Loucy (cell line): Measurements from ENCODE around the gene PITPNB.

Source experiments
- H2AFZ ChIP-seq: fragments of 200-600 bp; sonication (generic); 2 replicates; pipeline ENCODE4 v1.6.0; 2016; ENCODE audit warnings: antibody characterized with exemption, mild to moderate bottlenecking, low read length, moderate library complexity
- H3F3A ChIP-seq: fragments of 200-600 bp; 2 replicates; pipeline ENCODE4 v1.6.0; 2016; ENCODE audit warnings: antibody characterized with exemption, low read depth, mild to moderate bottlenecking
- H3K27me3 ChIP-seq: fragments of 200-600 bp; sonication (generic); 2 replicates; pipeline ENCODE4 v1.6.1; 2014; ENCODE audit warnings: low read length, mild to moderate bottlenecking; ENCODE audit not compliant: insufficient read depth, poor library complexity, severe bottlenecking
- H3K36me3 ChIP-seq: fragments of 200-600 bp; sonication (generic); 2 replicates; pipeline ENCODE4 v1.6.1; 2016; ENCODE audit warnings: low read length; ENCODE audit not compliant: insufficient read depth
- H3K4me1 ChIP-seq: fragments of 200-600 bp; sonication (generic); 2 replicates; pipeline ENCODE4 v1.5.1; 2014; ENCODE audit warnings: low read length, mild to moderate bottlenecking; ENCODE audit not compliant: insufficient read depth, poor library complexity, severe bottlenecking
- H3K4me2 ChIP-seq: fragments of 200-600 bp; sonication (generic); 2 replicates; pipeline ENCODE4 v1.6.0; 2014; ENCODE audit warnings: antibody characterized with exemption, low read length, low read depth, mild to moderate bottlenecking; ENCODE audit not compliant: poor library complexity, severe bottlenecking
- H3K4me3 ChIP-seq: fragments of 200-600 bp; sonication (generic); 2 replicates; pipeline ENCODE4 v1.5.1; 2014; ENCODE audit warnings: low read length, mild to moderate bottlenecking, mixed read lengths; ENCODE audit not compliant: poor library complexity, severe bottlenecking
- H3K79me2 ChIP-seq: fragments of 200-600 bp; sonication (generic); 2 replicates; pipeline ENCODE4 v1.6.1; 2014; ENCODE audit warnings: low read length; ENCODE audit not compliant: insufficient read depth
- H3K9ac ChIP-seq: fragments of 200-600 bp; sonication (generic); 2 replicates; pipeline ENCODE4 v1.6.0; 2014; ENCODE audit warnings: mild to moderate bottlenecking, low read depth, low read length, moderate library complexity; ENCODE audit not compliant: poor library complexity, severe bottlenecking
- H3K9me2 ChIP-seq: fragments of 200-600 bp; sonication (generic); replicated peaks from 2 replicates; pipeline ENCODE4 v1.6.1; 2016; ENCODE audit warnings: low read depth, low read length, mixed read lengths
- H3K9me3 ChIP-seq: fragments of 200-600 bp; sonication (generic); 2 replicates; pipeline ENCODE4 v1.6.1; 2014; ENCODE audit warnings: mild to moderate bottlenecking, antibody characterized with exemption, low read length, low read depth; ENCODE audit not compliant: insufficient read depth
- H4K20me1 ChIP-seq: fragments of 200-600 bp; sonication (generic); 2 replicates; pipeline ENCODE4 v1.6.0; 2014; ENCODE audit warnings: antibody characterized with exemption, low read length, mild to moderate bottlenecking; ENCODE audit not compliant: insufficient read depth, poor library complexity, severe bottlenecking
- EZH2phosphoT487 ChIP-seq: fragments of 200-600 bp; IDR thresholded peaks from 2 replicates; pipeline ENCODE4 v1.6.1; 2018; ENCODE audit warnings: antibody characterized with exemption, mild to moderate bottlenecking, moderate library complexity, borderline replicate concordance
- TF ChIP-seq, protein P1 (sequence below): fragments of 200-600 bp; sonication (generic); conservative IDR thresholded peaks from 2 replicates; pipeline ENCODE4 v1.5.1; 2014; ENCODE audit warnings: mild to moderate bottlenecking, antibody characterized with exemption, low read length

Gene PITPNB

GRCh38 chr22:27833803-27834202 is 85.3 kb downstream of the PITPNB start:
- H3K4me2 ChIP-seq: no peak overlapping the region
- no peaks in the 10 kb centered on the region for H3K79me2 ChIP-seq
- TF ChIP-seq EZH2phosphoT487: no peak
- TF ChIP-seq, protein P1, sequence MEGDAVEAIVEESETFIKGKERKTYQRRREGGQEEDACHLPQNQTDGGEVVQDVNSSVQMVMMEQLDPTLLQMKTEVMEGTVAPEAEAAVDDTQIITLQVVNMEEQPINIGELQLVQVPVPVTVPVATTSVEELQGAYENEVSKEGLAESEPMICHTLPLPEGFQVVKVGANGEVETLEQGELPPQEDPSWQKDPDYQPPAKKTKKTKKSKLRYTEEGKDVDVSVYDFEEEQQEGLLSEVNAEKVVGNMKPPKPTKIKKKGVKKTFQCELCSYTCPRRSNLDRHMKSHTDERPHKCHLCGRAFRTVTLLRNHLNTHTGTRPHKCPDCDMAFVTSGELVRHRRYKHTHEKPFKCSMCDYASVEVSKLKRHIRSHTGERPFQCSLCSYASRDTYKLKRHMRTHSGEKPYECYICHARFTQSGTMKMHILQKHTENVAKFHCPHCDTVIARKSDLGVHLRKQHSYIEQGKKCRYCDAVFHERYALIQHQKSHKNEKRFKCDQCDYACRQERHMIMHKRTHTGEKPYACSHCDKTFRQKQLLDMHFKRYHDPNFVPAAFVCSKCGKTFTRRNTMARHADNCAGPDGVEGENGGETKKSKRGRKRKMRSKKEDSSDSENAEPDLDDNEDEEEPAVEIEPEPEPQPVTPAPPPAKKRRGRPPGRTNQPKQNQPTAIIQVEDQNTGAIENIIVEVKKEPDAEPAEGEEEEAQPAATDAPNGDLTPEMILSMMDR: no peak
- H3K9me3 ChIP-seq: 0 out of 2 replicates have a peak, but pooled peaks cover 4% of the 10 kb centered on the region
- H3K9me2 ChIP-seq: no peaks in the 10 kb centered on the region
- H2AFZ ChIP-seq: no peak overlapping the region
- H3K36me3 ChIP-seq: no peaks in the 10 kb centered on the region
- H3K27me3 ChIP-seq: no peaks in the 10 kb centered on the region
- no peaks in the 10 kb centered on the region for H3K4me1 ChIP-seq
- H3K4me3 ChIP-seq: no peak overlapping the region
- no peaks in the 10 kb centered on the region for H4K20me1 ChIP-seq
- no peaks in the 10 kb centered on the region for H3F3A ChIP-seq
- no peak overlapping the region for H3K9ac ChIP-seq

DNA sequence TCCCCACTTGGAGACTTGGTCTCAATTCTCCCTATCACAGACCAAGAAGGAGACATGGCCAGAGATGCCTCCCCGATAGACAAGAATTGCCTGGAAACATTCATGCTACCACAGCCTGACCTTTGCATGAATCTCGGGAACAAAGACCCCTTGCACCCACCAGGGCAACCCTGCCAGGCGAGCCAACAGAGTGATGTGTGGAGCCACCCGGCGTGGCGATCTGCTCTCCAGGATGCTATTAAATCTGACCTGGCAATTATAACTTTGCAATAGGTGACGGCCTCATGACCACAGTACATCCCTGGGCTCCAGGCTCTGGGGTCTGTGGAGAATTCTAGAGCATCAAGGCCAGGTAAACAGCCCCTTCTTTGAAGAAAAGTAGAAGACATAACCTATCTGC is 86.5 kb downstream of the PITPNB start:
- TF ChIP-seq EZH2phosphoT487: no peak
- TF ChIP-seq, protein P1: no peak
- Histone ChIP-seq H3K4me2 (peak overlapping the region; percentile 35), H3F3A (no peaks in the 10 kb centered on the region)

DNA sequence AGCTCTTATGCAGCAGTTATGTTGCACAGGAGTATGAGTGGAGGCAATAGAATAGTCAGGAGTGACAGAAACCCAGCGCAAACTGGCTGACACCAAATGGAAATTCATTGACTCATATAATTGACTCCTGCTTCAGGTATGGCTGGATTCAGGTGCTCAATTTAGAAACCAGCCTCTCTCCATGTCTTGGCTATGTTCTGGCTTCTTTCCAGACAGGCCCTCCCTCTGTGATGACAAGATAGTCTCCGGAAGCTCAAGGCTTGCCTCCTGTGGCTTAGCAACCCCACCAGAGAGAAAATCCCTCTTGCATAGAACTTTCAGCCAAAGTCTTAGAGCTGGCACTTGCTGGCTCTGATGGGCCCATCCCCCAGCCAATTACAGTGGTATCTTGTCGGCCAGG is 89.4 kb downstream of the PITPNB start:
- Histone ChIP-seq H3K4me3 (no peak overlapping the region), H3K9ac (no peak overlapping the region), H3K4me1 (no peaks in the 10 kb centered on the region), H3K36me3 (no peaks in the 10 kb centered on the region), H3K9me2 (no peaks in the 10 kb centered on the region), H4K20me1 (no peaks in the 10 kb centered on the region), H3F3A (no peaks in the 10 kb centered on the region), H3K79me2 (no peaks in the 10 kb centered on the region), H3K9me3 (no peaks in the 10 kb centered on the region), H2AFZ (no peak overlapping the region), H3K4me2 (no peak overlapping the region), H3K27me3 (no peaks in the 10 kb centered on the region)
- no peak for TF ChIP-seq EZH2phosphoT487
- TF ChIP-seq, protein P1: no peak

More for the DNA sequence above, 86.5 kb downstream of the PITPNB start:
- Histone ChIP-seq H3K4me1 (no peaks in the 10 kb centered on the region), H3K9me2 (no peaks in the 10 kb centered on the region), H4K20me1 (no peaks in the 10 kb centered on the region), H3K79me2 (no peaks in the 10 kb centered on the region), H3K9ac (no peak overlapping the region), H3K4me3 (no peak overlapping the region), H2AFZ (no peak overlapping the region), H3K36me3 (no peaks in the 10 kb centered on the region), H3K9me3 (0 out of 2 replicates have a peak, but pooled peaks cover 2% of the 10 kb centered on the region), H3K27me3 (no peaks in the 10 kb centered on the region)
